HG03342 (cell line): Measurements from ENCODE around the gene AMH.
"Not testable (repeated sequence)": the region's sequence is repeated elsewhere in the genome, so short reads cannot be mapped to it uniquely, and the experiment has no call there.

Experiments used
- ATAC-seq: cut with Tn5 transposase; IDR thresholded peaks from one replicate; pipeline ENCODE4 v1.9.1; 2021; ENCODE audit warnings: mild to moderate bottlenecking, moderate library complexity; ENCODE audit not compliant: unreplicated experiment

The AMH gene

DNA sequence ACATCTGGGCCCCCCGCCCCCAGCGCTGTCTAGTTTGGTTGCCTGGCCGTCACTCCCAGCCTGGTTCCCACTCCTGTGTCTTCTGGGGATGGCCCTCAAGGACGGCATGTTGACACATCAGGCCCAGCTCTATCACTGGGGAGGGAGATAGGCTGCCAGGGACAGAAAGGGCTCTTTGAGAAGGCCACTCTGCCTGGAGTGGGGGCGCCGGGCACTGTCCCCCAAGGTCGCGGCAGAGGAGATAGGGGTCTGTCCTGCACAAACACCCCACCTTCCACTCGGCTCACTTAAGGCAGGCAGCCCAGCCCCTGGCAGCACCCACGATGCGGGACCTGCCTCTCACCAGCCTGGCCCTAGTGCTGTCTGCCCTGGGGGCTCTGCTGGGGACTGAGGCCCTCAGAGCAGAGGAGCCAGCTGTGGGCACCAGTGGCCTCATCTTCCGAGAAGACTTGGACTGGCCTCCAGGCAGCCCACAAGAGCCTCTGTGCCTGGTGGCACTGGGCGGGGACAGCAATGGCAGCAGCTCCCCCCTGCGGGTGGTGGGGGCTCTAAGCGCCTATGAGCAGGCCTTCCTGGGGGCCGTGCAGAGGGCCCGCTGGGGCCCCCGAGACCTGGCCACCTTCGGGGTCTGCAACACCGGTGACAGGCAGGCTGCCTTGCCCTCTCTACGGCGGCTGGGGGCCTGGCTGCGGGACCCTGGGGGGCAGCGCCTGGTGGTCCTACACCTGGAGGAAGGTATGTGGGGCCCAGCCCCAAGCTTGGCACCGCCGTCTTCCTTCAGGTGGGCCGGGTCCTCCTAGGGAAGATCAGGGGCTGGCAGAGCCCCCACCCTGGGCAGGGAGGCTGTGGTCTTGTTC, at the start of gene AMH:
AMH (plus strand) TSS at position 314 of the 857 bp plus-strand sequence; CDS start at position 324, 10 bp downstream.
- no peak for ATAC-seq

DNA sequence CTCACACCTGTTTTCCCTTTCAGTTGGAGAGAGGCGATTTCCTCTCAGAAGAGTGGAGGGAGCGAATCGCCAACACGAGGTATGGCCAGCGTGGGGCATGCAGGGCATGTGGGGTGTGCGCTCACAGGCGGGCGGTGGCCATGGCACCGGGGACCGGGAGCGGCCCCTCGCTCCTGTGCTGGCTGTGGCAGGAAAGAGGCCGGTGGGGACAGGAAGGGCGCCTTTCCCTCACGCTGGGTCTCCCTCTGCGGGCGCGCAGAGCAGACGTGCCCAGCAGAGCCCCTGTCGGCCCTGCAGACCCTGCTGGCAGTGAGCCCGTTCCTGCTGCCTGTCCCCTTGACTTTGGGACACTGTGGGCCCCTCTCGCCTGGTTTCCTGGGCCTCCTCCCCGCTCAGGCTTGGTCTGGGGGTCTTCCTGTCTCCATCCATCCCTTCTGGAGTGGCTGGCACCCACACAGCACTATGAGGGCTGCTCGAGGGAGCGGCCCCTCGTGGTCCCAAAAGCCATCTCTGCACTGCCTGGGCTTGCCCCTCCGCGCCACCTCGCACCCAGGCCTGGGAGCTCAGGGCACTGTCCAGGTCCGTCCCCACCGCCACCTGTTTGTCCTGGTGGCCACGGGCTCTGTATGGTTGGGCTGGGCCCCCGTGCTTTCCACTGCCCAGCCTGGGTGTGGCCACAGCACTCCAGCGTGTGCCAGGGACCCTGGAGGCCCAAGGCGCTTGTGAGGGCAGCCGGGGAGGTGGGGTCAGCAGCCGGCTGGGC, 49.1 kb upstream of the AMH start:
- ATAC-seq = no peak

DNA sequence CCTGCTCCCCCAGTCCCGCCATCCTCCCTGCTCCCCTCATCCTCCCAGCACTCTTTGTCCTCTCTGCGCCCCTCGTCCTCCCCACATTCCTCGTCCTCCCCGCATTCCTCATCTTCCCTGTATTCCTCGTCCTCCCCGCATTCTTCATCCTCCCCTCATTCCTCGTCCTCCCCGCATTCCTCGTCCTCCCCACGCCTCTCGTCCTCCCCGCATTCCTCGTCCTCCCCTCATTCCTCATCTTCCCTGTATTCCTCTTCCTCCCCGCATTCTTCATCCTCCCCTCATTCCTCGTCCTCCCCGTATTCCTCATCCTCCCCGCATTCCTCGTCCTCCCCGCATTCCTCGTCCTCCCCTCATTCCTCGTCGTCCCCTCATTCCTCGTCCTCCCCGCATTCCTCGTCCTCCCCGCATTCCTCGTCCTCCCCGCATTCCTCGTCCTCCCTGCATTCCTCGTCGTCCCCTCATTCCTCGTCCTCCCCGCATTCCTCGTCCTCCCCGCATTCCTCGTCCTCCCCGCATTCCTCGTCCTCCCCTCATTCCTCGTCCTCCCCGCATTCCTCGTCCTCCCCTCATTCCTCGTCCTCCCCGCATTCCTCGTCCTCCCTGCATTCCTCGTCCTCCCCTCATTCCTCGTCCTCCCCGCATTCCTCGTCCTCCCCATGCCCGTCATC, 48.4 kb upstream of the AMH start:
- ATAC-seq = not testable (repeated sequence)

DNA sequence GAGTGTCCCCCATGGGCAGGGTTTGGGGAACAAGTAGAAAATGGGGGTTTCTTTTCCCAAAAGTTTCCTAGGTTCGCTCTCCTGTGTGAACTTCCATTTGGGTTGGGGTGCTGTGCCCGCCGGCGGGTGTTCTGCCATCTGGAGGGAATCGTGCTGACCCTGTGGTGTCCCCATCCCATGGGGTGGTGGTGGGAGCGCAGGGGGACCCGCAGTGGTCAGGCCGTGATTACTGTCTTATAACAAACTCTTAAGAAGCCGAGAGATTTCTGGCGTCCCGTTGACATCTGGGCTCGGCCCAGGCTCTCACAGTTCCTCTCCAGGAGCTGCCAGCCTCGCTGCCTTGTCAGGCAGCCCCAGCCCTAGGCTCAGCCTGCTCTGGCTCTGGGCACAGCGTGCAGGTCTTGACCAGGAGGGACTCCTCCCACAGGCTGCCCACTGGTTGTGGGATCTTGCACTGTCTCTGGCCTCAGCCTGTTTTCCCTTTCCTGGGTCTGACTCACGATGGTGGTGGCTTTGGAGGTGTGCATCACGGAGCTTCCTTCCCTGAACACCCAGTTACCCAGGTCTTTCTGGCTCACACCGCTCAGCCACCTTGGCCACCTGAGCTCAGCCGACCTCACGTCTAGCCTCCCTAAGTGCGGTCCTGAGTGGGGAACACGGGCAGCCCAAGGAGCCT, 47.5 kb upstream of the AMH start:
- ATAC-seq = no peak

DNA sequence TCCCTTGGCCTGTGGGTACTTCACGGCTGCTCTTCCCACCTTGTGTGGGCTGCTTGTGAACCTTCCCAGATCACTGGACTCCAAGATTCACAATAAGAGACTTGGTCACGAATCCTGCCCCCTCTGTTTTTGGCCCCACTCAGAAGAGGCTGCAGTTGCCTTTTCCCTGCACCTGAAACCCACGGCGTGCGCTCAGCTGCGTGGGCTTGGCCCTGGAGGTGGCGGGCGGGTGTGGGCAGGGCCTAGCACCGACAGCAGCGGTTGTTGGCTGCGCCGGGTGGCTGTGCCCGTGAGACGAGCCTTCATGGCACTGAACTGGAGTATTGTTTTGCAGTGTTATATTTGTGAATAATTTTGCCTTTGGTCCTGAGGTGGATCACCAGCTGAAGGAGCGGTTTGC, 46.8 kb upstream of the AMH start:
- ATAC-seq = no peak

DNA sequence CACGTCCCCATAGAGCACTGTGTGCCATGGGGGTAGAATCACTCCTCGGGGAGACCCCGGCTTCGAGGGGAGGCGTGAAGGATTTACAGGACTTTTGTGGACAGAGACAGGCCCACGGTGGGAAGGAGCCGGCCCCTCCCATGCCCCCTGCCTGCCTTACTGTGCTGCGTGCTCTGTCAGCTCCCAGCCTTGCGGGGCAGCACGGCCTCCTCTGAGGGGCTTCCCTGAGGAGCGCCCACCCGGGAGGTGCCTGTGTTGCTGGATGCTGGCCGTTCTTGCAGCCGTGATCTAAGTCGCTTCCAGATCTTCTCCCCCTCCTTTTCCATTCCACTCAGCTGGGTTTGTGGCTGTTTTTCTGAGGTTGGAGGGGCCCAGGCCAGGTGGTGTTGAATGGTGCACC, 42.1 kb upstream of the AMH start:
- ATAC-seq = no peak

DNA sequence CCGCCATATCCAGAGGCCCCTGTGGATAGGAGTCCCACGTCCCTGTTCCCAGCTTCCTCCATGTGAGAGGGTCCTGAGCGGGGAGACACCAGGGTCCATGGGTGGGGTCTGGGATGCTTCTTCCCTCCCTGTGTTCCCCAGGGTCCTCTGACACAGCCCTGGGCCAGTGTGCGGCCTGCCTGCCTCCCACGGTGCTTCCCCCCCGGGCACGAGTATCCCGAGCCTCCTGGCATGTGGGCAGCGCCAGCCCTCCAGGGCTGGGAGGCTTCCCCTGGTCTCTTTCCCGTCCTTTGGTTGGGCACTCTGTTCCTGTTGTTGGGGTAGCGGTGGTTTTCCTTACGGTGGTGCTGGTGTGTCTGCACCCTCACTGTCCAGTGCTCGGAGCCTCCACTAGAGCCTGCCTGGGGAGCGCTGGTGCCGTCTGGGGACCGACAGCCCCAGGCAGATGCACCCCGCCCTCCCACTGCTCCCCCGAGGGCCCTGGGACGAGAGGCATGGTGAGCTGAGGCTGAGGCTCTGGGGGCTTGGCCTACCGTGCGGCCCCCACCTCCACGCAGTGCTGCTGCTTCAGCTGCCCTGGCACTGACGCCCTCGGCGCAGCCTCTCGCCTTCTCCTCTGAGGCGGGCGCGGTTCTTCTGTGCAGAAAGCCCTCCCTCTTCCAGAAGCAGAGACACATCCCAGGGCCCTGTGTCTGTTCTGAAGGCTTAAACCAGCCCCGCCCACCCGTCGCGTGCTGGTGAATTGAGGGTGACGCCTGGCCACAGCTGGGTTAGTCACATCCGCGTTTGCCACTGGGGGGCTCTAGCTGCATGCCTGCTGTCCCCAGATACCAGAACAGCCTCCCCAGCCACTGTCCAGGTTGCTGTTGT, 40.9 kb upstream of the AMH start:
- no peak for ATAC-seq

DNA sequence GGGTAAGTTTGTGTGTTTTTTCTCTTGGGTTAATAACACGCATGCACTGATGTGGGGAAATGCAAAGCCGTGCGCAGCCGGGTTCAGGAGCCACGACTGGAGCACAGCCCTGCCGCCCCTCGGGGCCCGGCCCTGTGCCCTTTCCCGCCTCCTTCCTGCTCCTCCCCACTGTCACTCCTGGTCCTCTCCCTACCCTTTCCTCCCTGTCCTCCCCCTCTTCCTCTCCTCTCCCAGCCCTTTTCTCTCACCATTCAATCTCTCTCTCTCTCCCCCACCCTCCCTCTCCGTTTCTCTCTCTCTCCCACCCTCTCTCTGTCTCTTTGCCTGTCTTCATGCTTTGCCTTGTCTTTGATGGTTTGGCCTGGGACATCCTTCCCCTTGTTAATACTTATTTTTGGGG, 40.1 kb upstream of the AMH start:
- ATAC-seq = no peak

DNA sequence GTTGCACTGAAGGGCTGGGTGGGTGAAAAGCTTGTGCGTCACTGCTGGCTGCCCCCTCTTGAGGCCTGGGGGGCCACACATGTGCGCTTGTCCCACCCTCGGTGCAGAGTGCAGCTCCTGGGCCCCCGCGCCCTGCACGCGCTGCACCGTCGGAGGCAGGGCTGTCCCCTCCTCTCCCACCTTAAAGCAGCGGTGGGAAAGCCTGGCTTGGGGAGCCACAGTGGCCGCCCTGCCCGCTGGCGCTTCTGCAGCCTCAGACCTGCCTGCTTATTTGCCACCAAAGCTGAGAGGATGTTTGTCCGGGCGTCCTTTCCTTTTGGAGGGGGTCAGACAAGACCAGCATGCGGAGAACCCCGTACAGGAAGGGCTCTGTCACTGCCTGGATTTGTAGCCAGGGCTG, 39.7 kb upstream of the AMH start:
- no peak for ATAC-seq

DNA sequence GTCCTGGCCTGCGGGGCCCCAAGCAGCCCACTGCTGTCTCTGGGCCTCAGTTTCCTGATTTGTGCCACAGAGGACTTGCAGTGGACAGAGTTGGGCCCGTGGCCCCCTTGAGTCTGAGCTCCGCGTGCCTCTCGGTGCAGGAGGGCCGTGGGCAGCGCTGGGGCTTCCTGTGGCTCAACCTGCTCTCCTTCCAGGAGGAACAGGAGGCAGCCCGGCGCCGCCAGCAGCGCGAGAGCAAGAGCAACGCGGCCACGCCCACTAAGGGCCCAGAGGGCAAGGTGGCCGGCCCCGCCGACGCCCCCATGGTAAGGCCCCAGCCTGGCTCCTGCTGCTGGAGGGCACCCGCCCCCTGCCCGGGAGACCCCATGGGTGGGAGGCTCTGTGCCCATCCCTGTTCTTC, 38.9 kb upstream of the AMH start:
- ATAC-seq = no peak

DNA sequence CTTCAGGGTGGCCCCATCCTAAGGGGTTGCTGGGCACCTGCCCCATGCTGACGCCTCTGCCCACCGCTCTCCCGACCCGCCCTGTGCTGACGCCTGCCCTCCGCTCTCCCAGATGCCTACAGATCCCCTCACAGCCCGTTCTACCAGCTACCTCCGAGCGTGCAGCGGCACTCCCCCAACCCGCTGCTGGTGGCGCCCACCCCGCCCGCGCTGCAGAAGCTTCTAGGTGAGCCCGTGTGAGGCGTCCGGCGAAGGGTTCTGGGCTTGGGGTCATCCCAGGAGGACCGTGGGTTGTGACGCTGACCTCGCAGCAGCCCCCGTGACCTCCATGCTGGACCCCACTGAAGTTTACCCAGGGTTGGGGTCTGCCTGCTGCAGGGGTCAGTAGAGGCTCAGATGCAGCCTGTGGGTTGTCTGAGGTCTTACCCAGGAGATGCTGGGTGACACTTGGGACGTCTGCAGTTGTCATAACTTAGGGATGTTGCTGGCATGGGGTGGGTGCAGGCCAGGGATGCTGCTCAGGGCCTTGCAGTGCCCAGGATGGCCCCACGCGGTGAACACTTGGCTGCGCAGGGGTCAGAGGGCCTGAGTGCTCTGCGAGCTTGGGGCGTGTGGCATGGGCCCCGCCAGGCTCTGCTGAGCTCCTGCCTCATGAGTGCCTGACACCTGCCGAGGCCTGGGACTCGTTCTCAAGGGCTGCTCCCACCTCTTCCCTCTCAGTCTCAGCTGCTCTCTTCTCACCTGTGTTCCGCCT, 38.0 kb upstream of the AMH start:
- ATAC-seq = no peak

DNA sequence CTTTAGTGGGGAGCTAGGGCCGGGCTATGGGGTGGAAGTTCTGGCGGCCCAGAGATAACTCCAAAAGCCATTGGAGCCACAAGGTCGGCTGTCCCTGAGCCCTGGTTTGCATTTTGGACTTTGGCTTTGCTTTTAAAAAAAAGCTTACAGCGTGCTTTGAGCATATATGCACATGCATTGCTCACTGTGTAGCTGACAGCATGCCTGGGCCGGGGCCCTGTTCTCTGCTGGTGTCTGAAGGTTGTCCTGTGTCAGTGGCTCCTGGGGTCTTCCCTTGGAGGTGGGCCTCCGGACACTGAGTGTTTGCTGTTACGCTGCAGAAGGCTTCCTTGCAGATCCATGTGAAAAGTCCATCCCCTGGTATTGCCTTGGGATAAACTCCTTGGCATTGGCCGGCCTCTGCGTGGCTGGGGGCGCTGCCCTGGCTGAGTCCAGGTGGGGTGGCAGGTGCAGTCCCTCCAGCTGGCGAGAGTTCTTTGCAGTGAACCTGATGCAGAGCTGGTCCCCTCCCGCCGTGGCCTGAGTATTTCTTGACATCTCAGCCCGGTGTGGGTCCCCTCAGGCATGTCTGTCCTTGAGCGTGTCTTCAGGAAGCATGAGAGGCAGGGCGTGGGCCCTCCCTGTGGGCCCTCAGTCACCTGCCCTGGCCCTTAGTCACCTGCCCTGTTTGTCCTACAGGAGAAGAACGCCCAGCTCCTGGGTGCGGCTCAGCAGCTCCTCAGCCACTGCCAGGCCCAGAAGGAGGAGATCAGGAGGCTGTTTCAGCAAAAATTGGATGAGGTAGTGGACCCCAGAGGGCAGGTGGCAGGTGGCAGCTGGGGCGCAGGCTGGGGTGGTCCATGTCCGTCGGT, 36.0 kb upstream of the AMH start:
- no peak for ATAC-seq

DNA sequence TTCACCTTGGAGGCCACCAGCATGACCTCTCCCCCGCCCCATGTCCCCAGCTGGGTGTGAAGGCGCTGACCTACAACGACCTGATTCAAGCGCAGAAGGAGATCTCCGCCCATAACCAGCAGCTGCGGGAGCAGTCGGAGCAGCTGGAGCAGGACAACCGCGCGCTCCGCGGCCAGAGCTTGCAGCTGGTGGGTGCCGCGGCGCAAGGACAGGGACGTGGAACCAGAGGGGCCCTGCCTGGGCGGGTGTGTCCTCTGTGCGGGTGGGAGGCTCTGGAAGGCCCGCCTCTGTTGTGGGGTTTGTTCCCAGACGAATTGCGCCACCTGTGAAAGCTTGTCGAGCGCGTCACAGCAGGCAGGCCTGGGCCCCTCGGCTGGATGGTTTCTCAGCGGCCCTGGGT, 35.3 kb upstream of the AMH start:
- ATAC-seq = no peak

DNA sequence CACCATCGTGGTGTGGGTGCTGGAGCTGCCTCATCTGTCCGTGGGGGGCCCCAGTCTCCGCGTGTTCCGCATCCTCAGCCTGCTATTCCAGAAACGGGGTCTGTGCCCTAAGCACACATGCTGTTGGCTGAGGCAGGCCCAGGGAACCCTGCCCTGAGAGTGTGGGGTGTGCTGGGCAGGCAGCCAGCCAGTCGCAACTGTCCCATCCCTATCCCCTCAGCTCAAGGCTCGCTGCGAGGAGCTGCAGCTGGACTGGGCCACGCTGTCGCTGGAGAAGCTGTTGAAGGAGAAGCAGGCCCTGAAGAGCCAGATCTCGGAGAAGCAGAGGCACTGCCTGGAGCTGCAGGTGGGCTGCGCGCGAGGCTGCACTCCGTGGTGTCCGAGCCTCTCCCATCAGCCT, 34.9 kb upstream of the AMH start:
- no peak for ATAC-seq

DNA sequence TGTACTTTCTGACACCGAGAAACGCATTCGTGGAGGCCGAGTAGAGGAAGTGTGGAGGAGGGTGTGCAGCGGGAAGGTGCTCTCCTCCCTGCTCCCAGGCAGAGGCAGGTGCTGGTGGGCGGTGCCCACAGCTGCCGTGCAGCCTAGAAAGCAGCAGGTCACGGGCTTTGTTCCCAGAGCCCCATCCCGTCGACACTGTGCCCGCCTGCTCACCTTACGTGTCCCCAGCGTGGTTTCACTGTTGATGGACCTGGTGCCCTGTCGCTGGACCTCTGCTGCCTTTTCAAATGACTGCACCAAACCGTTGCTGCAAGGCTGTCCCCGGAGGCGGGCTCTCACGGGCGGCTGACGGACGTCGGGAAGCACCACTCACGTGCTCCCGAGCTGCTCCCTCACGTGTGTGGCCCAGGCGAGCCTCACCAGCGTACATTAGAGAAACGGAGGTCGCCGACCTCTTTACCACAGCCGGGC, 33.8 kb upstream of the AMH start:
- no peak for ATAC-seq

DNA sequence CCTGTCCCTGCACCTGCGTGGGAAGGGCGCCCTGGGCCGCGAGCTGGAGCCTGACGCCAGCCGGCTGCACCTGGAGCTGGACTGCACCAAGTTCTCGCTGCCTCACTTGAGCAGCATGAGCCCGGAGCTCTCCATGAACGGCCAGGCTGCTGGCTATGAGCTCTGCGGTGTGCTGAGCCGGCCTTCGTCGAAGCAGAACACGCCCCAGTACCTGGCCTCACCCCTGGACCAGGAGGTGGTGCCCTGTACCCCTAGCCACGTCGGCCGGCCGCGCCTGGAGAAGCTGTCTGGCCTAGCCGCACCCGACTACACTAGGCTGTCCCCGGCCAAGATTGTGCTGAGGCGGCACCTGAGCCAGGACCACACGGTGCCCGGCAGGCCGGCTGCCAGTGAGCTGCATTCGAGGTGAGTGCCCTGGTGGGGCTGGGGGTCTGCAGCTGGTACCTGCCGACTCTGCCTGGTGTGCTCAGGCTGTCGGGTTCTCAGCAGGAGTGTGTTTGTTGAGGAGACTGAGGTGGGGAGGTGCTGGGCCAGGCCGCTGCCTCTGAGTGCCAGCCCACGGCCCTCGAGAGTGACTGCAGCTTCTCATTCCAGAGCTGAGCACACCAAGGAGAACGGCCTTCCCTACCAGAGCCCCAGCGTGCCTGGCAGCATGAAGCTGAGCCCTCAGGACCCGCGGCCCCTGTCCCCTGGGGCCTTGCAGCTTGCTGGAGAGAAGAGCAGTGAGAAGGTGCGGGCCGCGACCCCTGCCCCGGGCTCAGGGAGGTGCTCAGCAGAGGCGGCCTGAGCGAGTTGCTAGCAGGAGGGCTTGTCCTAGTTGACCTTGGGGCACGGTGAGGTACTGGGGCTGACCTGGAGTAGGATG, 32.5 kb upstream of the AMH start:
- ATAC-seq = no peak

DNA sequence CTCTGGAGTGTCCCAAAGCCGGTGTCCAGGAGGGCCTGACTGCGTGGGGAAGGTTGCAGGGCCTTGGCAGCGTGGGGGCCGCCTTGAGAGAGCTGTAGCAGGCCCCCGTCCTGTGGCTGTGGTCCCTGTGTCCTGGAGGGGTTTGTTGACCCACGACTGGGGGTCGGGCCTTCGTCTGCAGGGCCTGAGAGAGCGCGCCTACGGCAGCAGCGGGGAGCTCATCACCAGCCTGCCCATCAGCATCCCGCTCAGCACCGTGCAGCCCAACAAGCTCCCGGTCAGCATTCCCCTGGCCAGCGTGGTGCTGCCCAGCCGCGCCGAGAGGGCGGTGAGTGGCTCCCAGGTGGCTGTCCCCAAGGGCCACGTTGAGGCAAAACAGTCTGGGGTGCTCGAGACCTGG, 31.5 kb upstream of the AMH start:
- ATAC-seq = no peak

DNA sequence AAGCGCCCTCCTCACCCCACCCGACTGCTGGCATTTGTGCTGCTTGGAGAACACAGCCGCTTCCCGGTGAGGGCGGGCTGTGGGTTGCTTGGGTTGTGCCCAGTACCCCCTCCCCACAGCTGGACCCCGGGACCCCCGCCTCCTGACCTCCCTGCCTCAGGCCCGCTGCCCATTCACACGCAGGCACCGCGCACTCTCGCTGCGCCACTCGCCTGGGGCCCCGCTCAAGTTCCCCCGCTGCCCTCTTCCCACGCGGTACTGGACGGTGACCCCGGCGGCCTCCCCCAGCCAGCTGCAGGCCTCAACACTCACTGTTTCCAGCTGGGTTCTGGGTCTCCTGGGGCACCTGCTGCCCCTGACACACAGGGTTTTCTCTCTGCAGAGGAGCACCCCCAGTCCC, 29.4 kb upstream of the AMH start:
- no peak for ATAC-seq
